Lung (tissue), 12 donors: Measurements from ENCODE around the gene XIRP2. TPM values are rescaled to one million over a fixed set of nuclear protein-coding genes. Genes with fewer than 3 reads are reported as not detected.
A peak's percentile ranks its signal among the peaks of the same experiment; 100 is the strongest.

Source experiments
- ATAC-seq: fragments of 200-7000 bp; cut with Tn5 transposase; one replicate; pipeline ENCODE4 v1.9.1; 2020; ENCODE audit warnings: moderate number of reproducible peaks; ENCODE audit not compliant: insufficient read depth, low FRiP score
- DNase-seq, 3 donors: peaks; one replicate each; pipeline ENCODE4 v3.0.0-alpha.2; 2013 to 2017
- H3K27ac ChIP-seq, 2 donors: one replicate each; pipeline ENCODE4 v1.5.1; 2013; ENCODE audit warnings: mild to moderate bottlenecking in 2 of 2, moderate library complexity in 2 of 2, control low read depth in 1 of 2, inconsistent platforms in 1 of 2, low read depth in 1 of 2, low read length in 1 of 2
- H3K27me3 ChIP-seq, 3 donors: one replicate each; pipeline ENCODE4 v1.5.1; 2013; ENCODE audit warnings: low read length in 2 of 3; ENCODE audit not compliant: control insufficient read depth in 3 of 3, insufficient read depth in 3 of 3
- H3K36me3 ChIP-seq, 4 donors: one replicate each; pipeline ENCODE4 v1.5.1; 2013; ENCODE audit warnings: low read length in 4 of 4, mild to moderate bottlenecking in 1 of 4, moderate library complexity in 1 of 4; ENCODE audit not compliant: control insufficient read depth in 4 of 4, insufficient read depth in 4 of 4
- H3K4me1 ChIP-seq, 5 donors: one replicate each; pipeline ENCODE4 v1.5.1; 2013; ENCODE audit warnings: low read length in 5 of 5, mild to moderate bottlenecking in 2 of 5, moderate library complexity in 1 of 5; ENCODE audit not compliant: control insufficient read depth in 5 of 5, insufficient read depth in 5 of 5
- H3K4me3 ChIP-seq: one replicate; pipeline ENCODE4 v1.5.1; 2013; ENCODE audit warnings: mild to moderate bottlenecking, control low read depth, moderate library complexity
- H3K9ac ChIP-seq, 2 donors: one replicate each; pipeline ENCODE4 v1.5.1; 2013; ENCODE audit warnings: low read length in 2 of 2, control low read depth in 1 of 2; ENCODE audit not compliant: insufficient read depth in 1 of 2
- H3K9me3 ChIP-seq, 4 donors: one replicate each; pipeline ENCODE4 v1.5.1; 2013; ENCODE audit warnings: low read length in 3 of 4, mild to moderate bottlenecking in 1 of 4, moderate library complexity in 1 of 4; ENCODE audit not compliant: control insufficient read depth in 4 of 4, insufficient read depth in 3 of 4
- WGBS, 2 donors: extraction: QIAGEN DNeasy Blood & Tissue Kit; methylation state at CpG; one replicate each; pipeline ENCODE4 v1.1.7; 2013; 5-methylcytosine and 5-hydroxymethylcytosine counted together
- polyA plus RNA-seq, 2 donors: library from polyadenylated mRNA; stranded (reverse); fragments of 200-250 nt; gene quantifications; one replicate each; pipeline ENCODE4 v1.2.1, GENCODE V29; 2013
- total RNA-seq, 2 donors: library from RNA; depleted of rRNA in 1 of 2; stranded (reverse); fragments of >200 nt in 1 of 2; gene quantifications; one replicate each; pipeline ENCODE4 v1.2.1, GENCODE V29; 2014 to 2021
- TF ChIP-seq, protein P1 (sequence below): IDR thresholded peaks from 2 replicates; pipeline ENCODE4 v1.5.1; 2012; ENCODE audit warnings: mild to moderate bottlenecking; ENCODE audit errors: control extremely low read depth, extremely low read depth
- donor health status: control.
- donor health status: control.
- donor health status: Bipolar disorder and iron deficiency.
- donor health status: healthy.
- donor health status: DM: yes; HTN: yes; CAD: no.

The XIRP2 gene
- total and polyA plus RNA-seq, 4 donors, result 0.11 to 0.46 (median 0.14) TPM; not detected in 1

DNA sequence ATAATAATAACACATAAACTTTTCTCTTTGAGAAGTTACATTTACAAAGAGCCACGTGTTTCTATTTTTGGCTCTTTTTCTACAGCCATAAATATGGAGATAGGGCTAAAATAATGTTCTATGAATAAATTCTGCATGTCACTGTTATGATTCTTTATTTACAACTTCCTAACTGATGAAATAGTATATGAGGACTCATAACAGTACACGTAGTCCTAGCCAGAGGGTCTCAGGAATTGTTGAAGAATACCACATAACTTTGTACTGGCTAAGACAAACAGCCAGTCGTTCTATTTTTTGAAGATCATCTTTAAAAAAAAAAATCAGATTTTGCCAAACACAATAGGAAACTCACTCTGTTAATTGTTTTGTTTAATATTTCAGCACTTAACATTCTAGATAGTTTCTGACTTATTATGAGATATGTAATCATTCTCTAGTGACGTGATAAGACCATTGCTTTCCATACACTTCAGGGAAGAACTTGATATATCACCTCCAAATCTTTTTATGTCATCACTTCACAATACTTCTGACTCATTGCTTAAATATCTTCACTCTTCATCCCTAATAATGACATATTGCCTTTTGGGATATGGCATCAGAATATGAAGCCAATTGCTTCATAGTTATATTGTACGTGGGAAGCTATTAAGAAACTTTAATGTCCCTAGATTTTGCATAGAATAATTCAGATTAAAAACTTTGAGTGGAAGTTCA, 256.1 kb downstream of the XIRP2 start:
- Histone ChIP-seq H3K9ac (no peak overlapping the region), H3K4me1 (peaks cover 0 to 2% (median 0%) of the 10 kb centered on the region in 5 donors), H3K4me3 (no peak overlapping the region), H3K9me3 (no peaks in the 10 kb centered on the region), H3K36me3 (no peaks in the 10 kb centered on the region), H3K27me3 (no peaks in the 10 kb centered on the region), H3K27ac (peak overlapping the region in 1 of 2 donors; percentile 33)
- TF ChIP-seq, protein P1, sequence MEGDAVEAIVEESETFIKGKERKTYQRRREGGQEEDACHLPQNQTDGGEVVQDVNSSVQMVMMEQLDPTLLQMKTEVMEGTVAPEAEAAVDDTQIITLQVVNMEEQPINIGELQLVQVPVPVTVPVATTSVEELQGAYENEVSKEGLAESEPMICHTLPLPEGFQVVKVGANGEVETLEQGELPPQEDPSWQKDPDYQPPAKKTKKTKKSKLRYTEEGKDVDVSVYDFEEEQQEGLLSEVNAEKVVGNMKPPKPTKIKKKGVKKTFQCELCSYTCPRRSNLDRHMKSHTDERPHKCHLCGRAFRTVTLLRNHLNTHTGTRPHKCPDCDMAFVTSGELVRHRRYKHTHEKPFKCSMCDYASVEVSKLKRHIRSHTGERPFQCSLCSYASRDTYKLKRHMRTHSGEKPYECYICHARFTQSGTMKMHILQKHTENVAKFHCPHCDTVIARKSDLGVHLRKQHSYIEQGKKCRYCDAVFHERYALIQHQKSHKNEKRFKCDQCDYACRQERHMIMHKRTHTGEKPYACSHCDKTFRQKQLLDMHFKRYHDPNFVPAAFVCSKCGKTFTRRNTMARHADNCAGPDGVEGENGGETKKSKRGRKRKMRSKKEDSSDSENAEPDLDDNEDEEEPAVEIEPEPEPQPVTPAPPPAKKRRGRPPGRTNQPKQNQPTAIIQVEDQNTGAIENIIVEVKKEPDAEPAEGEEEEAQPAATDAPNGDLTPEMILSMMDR, result no peak
- ATAC-seq (no peak), DNase-seq (no peak)
- 50 to 51% methylated on average over 5 of the region's 5 CpGs for WGBS, 2 donors

DNA sequence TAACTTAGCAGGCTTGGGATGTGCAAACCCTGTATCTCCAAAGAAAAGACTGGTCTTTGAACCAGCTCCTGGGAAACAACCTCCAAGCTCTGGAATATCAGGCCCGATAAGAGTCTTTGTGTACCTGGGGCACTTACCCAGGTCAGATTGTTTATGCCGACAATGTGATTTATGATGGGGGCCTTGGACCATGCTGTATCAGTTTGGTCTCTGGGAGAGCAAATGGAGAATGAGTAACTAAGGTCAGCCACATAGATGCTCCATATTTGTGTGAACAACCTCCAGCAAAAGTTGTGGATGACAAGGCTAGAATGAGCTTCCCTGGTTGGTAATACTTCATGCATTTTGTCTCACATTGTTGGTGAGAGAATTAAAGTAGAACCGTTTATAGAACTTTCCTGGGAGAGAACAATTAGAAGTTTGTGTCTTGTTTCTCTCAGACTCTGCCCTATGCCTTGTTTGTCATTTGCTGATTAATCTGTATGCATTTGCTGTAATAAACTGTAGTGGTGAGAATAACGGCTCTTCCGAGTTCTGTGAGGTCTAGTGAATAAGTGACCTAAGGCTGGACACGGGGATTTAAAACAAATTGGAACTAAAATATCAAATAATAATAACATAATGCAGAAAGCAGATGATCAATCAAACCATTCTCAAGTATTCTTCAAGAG, 259.1 kb downstream of the XIRP2 start:
- WGBS, 2 donors, result 61 to 81% methylated on average over 6 of the region's 6 CpGs
- H3K4me1 ChIP-seq, result peaks cover 0 to 5% (median 0%) of the 10 kb centered on the region in 5 donors
- no peak for ATAC-seq
- no peaks in the 10 kb centered on the region for H3K36me3 ChIP-seq
- no peaks in the 10 kb centered on the region for H3K27me3 ChIP-seq
- no peaks in the 10 kb centered on the region for H3K9me3 ChIP-seq
- no peak overlapping the region for H3K4me3 ChIP-seq
- DNase-seq, result no peak
- no peak overlapping the region for H3K9ac ChIP-seq
- TF ChIP-seq, protein P1, result no peak
- no peak overlapping the region for H3K27ac ChIP-seq

GRCh38 chr2:167151894-167152293, 263.6 kb downstream of the XIRP2 start:
- 81 to 87% methylated on average over 1 of the region's 1 CpG for WGBS, 2 donors
- H3K4me1 ChIP-seq, result peaks cover 0 to 5% (median 0%) of the 10 kb centered on the region in 5 donors
- H3K4me3 ChIP-seq, result no peak overlapping the region
- H3K27ac ChIP-seq, result no peak overlapping the region
- DNase-seq (peak in 2 of 3 donors; percentile 22 to 29), ATAC-seq (no peak)
- TF ChIP-seq, protein P1, result no peak
- H3K9ac ChIP-seq, result no peak overlapping the region
- no peaks in the 10 kb centered on the region for H3K36me3 ChIP-seq
- H3K27me3 ChIP-seq, result no peaks in the 10 kb centered on the region
- H3K9me3 ChIP-seq, result no peaks in the 10 kb centered on the region
